NB4 (cell line): Measurements from ENCODE around the gene CLASP2.

Experiments used
- DNase-seq: peaks from one replicate; pipeline ENCODE4 v3.0.0; 2010; ENCODE audit warnings: low read depth
- H3K4me3 ChIP-seq: one replicate; pipeline ENCODE4 v1.5.1; 2011; ENCODE audit warnings: mild to moderate bottlenecking, low read depth, low read length, moderate library complexity
- MYC ChIP-seq: IDR thresholded peaks from 2 replicates; pipeline ENCODE4 v1.6.1; 2011; ENCODE audit warnings: low read depth, low read length
- POLR2A ChIP-seq: IDR thresholded peaks from 2 replicates; pipeline ENCODE4 v1.6.1; 2011; ENCODE audit warnings: mild to moderate bottlenecking; ENCODE audit not compliant: insufficient read length; ENCODE audit errors: extremely low read depth
- TF ChIP-seq, protein P1 (sequence below): IDR thresholded peaks from one replicate; pipeline ENCODE4 v1.5.1; 2012; ENCODE audit warnings: low read depth, low read length
- TF ChIP-seq, protein P2 (sequence below): IDR thresholded peaks from 2 replicates; pipeline ENCODE4 v1.6.1; 2011; ENCODE audit warnings: low read depth, low read length

CLASP2 gene

DNA sequence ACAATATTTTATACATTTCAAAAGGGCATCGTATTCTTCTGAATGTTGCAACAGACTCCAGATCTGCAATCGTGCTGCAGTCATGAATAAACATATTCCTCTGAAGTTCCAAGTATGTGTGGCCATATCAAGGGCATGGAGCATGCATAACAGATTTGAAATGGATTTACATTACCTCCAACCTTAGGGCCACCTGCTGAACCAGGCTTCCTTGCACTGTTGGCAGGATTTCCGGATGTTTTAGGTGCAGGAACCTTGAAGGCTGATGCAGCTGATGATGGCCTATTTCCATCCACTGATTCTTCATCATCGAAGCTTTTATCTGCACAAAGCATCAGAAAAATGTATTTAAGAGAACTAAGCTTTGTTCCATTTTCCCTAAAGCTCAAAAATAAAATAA is 73.5 kb downstream of the CLASP2 start:
- H3K4me3 ChIP-seq = no peak overlapping the region
- TF ChIP-seq, protein P1, sequence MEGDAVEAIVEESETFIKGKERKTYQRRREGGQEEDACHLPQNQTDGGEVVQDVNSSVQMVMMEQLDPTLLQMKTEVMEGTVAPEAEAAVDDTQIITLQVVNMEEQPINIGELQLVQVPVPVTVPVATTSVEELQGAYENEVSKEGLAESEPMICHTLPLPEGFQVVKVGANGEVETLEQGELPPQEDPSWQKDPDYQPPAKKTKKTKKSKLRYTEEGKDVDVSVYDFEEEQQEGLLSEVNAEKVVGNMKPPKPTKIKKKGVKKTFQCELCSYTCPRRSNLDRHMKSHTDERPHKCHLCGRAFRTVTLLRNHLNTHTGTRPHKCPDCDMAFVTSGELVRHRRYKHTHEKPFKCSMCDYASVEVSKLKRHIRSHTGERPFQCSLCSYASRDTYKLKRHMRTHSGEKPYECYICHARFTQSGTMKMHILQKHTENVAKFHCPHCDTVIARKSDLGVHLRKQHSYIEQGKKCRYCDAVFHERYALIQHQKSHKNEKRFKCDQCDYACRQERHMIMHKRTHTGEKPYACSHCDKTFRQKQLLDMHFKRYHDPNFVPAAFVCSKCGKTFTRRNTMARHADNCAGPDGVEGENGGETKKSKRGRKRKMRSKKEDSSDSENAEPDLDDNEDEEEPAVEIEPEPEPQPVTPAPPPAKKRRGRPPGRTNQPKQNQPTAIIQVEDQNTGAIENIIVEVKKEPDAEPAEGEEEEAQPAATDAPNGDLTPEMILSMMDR = no peak
- TF ChIP-seq, protein P2, sequence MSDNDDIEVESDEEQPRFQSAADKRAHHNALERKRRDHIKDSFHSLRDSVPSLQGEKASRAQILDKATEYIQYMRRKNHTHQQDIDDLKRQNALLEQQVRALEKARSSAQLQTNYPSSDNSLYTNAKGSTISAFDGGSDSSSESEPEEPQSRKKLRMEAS = no peak
- TF ChIP-seq POLR2A = no peak
- no peak for TF ChIP-seq MYC
- no peak for DNase-seq

DNA sequence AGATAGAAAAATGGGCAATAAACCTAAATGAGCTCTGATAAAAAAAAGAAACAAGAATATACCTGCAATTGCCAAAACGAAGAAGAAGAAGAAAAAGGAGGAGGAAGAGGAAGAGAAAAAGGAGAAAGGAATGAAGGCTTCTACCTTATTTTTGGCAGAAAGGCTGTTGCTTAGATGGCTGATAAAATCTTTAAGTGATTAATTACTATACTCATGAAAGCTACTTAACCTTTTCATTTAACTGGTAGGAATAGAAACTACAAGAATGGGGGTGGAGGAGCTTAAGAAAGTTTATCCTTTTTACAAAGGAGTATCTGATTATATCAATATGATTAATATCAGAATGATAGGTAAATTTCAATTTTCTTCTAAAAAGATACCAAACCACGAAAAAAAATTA is 75.2 kb downstream of the CLASP2 start:
- TF ChIP-seq, protein P2 = no peak
- no peak for TF ChIP-seq MYC
- TF ChIP-seq, protein P1 = no peak
- no peak for TF ChIP-seq POLR2A
- no peak for DNase-seq
- no peak overlapping the region for H3K4me3 ChIP-seq

DNA sequence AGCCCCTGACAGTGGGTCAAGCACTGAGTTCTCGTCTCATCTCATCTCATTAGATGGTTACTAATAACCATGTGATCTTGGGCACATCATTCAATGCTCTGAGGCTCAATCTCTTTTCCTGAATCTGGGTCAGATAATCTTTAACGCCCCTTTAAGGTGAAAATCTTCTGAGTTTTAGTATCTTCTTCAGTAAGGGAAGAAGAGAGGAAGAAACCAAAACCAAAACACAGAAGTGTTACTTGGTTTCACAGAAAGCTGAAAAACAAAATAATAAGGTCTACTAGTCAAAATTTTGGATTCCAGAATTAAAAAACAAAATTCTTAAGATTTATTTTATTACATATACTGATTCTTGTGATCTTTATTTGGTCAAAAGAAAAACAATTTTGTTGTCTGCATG is 78.2 kb downstream of the CLASP2 start:
- H3K4me3 ChIP-seq = no peak overlapping the region
- DNase-seq = no peak
- TF ChIP-seq MYC (no peak), POLR2A (no peak)
- TF ChIP-seq, protein P2 = no peak
- TF ChIP-seq, protein P1 = no peak

DNA sequence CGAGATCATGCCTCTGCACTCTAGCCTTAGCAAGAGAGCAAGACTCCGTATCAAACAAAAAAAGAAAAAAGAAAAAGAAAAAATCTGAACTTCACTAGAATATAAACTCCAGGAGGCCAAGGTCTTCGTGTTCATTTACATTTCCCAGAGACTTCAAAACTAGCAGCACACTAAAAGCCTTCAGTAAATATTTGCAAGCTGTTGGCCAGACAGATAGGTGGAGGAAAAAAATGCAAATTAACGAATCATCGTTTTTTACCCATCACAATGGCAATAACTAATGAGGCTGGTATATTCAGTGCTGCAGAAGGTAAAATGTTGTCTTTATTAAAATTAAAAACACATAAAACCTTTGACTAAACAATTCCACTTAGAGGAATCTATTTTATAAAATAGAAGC is 80.6 kb downstream of the CLASP2 start:
- no peak for DNase-seq
- TF ChIP-seq, protein P1 = no peak
- TF ChIP-seq POLR2A = no peak
- TF ChIP-seq, protein P2 = no peak
- H3K4me3 ChIP-seq = no peak overlapping the region

DNA sequence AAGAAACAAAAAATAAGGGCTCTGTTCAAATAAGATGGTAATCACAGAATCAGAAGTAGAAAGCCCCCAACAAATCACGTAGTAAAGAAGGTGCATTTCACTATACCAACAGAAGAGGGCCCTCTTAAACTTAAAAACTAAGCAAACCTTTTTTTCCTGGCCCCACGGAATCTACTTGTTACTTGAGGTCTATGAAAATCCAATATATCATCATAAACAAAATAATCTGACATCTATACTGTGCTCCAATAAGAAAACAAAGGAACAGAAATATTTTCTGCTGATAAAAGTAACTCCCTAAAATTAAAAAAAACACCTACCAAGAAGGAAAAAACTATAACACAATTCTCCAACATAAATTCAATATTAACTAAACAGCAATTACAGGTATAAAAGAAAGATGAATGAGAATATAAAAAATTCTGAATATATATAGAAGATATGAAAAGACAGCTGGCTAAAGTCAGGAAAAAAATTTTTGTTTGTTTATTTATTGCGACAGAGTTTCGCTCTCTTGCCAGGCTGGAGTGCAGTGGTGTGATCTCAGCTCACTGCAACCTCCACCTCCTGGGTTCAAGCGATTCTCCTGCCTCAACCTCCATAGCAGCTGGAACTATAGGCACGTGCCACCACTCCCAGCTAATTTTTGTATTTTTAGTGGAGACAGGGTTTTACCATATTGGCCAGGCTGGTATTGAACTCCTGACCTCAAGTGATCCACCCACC is 81.8 kb downstream of the CLASP2 start:
- DNase-seq = peak; percentile 70
- H3K4me3 ChIP-seq = no peak overlapping the region
- TF ChIP-seq, protein P2 = no peak
- no peak for TF ChIP-seq MYC
- TF ChIP-seq, protein P1 = peak; percentile 37

DNA sequence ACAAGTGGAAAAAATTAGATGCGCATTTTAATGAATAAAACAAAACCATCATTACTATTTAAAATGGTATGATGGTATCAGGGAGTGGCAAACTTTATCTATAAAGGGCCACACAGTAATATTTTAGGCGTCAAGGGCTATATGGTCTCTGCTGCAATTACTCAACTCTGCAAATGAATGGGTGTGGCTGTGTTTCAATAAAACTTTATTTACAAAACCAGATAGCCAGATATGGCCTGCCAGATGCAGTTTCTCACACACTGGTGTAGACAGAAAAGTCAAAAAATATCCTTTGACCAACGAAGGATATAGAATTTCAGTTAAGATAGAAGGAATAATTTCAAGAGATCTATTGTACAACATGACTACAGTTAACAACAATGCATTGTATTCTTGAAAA is 83.8 kb downstream of the CLASP2 start:
- H3K4me3 ChIP-seq = no peak overlapping the region
- TF ChIP-seq MYC = no peak
- TF ChIP-seq POLR2A = no peak
- TF ChIP-seq, protein P1 = no peak
- TF ChIP-seq, protein P2 = no peak
- DNase-seq = no peak
